GM18870 (cell line): ENCODE data around the gene CENPQ.
A peak's percentile ranks its signal among the peaks of the same experiment; 100 is the strongest.

Experiments used
- ATAC-seq: cut with Tn5 transposase; IDR thresholded peaks from one replicate; pipeline ENCODE4 v1.9.1; 2021; ENCODE audit warnings: moderate library complexity; ENCODE audit not compliant: unreplicated experiment

CENPQ gene

DNA sequence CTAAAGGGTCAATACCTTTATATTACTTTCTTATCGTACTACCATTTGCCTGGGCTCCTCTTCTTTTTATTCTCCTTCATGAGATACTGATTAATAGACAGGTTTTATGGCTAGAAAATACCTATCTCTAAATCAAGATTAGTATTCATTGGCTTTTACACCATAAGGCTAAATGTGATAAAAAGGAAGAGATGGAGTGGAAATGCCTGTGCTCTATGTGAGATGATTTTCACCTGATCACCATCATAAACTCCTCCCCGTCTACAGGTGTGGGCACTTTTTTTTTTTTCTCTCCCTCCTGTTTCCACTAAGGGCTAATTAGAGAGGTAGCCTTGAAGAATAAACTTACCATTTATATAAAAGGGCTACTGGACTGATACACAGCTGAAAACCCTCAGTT is 36.5 kb downstream of the CENPQ start, which contains the start of gene GLYATL3:
GLYATL3 (plus strand) TSS at position 301 of the 400 bp plus-strand sequence. CDS start 12,068 bp downstream, outside the sequence.
- no peak for ATAC-seq

DNA sequence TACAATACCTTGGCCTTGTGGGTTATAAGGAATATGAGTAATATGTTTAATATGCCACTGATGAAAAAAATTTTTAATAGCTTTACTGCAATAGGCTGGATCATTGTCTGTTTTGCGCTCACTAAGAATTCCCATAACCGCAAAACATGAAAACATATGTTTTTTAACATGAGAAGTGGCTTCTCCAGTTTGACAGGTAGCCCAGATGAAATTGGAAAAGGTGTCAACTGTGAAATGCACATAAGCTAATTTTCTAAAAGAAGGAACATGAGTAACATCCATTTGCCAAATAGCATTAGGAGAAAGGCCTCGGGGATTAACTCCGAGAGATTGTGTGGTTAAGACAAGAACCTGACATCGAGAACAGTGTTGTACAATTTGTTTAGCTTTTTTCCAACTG is 41.5 kb downstream of the CENPQ start:
- ATAC-seq: no peak

DNA sequence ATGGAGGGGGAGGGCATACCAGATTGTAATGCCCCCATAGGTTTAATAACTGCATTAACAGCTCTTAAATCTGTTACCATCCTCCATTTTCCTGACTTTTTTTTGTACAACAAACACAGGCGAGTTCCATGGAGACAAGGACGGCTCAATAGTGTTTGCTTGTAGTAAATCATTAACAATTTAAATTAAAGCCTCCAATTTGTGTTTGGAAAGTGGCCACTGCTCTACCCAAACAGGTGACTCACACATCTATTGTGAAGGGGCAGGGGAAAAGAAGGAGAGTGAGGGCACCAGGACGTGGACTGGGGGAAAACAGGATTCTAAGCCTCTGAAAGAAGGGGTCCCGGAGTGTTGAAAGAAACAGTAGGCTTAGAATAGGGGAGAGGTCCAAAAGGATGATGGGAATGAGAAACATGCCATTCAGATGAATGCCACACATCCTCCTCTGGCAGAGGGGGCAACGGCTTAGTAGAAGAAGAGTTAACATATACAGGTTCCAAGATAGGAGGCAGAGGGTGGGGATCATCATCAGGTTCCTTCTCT is 43.5 kb downstream of the CENPQ start:
- no peak for ATAC-seq

DNA sequence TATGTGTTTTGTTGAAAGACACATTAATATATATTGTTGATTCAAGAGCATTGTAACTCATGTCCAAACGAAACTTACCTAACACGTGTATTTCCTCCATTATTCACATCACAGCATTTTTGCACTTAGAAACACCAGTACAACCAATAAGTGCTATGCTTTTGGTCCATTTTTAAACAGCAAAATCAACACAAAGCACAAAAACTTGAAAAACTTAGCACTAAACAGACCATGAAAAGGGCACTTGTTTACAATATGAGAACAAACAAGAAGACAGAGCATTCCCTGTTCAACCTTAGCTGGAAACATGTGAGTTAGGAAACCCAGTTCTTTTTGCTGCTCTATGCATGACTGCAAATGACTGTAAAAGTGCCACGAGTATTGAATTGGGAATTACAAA is 46.2 kb downstream of the CENPQ start:
- ATAC-seq: no peak

DNA sequence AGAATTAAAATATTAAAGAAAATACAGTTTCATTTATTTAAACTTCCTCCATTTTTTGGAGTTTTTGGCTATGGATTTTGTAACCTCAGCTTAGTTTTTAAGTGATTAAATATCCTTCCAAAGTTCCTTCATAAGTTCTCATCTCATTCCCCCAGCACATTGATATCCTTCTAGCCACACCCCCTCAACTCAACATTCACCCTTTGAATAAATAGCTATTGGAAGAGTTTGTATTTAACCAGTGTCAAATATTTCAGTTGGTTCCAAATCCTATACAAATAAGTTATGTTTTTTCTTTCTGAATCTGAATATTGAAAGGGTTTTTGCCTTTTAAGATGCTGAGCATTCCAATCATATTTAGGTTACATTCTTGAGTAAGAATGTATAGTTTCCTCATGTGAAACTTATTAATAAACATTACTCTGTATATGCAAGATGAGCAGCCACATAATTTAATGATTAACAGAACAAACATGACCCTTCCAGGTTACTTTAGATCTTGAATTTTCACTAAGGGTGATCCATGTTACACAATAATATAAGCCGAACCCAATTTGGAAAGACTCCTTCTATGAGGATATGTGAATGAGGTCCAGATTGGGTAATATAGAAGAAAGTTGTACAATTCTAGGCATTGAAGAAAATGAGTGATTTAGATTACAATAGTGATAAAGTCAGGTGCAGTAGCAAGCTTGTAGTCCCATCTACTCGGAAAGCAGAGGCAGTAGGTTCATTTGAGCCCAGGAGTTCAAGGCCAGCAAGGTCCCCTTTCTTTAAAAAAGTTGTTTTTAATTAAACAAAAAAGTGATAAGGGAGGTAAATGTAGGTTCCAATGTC is 50.2 kb downstream of the CENPQ start:
- no peak for ATAC-seq

DNA sequence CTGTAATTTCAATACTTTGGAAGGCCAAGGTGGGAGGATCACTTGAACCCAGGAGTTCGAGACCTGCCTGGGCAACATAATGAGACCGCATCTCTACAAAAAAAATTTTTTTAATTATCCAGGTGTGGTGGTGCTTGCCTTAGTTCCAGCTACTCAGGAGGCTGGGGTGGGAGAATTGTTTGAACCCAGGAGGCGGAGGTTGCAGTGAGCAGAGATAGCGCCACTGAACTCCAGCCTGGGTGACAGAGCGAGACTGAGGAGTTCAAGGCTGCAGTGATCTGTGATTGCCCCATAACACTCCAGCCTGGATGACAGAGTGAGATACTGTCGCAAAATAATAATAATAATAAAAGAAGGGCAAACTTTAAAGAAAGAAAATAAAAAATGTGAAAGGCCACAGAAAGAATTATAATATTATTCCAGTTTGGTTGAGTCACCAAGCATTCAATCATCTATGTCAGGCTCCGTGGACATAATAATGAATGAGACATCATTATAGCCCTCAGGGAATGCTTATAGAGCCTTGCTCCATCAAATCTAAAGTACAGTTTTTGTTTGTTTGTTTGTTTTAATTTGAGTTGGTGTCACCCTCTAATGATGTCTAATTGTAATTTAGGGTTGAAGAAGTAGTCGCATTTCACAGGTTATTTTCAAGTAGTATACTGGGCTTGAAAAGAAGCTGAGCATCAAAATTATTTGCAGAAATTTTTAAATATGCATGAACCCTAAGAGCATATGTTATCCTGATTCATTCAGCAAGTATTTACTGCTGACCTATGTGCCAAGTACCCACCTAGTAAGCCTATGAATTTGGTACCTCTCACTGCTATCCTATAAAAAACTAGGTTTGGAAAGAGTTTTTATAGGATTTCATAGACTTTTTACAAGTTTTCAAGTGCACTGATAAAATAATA is 51.7 kb downstream of the CENPQ start:
- ATAC-seq: no peak

DNA sequence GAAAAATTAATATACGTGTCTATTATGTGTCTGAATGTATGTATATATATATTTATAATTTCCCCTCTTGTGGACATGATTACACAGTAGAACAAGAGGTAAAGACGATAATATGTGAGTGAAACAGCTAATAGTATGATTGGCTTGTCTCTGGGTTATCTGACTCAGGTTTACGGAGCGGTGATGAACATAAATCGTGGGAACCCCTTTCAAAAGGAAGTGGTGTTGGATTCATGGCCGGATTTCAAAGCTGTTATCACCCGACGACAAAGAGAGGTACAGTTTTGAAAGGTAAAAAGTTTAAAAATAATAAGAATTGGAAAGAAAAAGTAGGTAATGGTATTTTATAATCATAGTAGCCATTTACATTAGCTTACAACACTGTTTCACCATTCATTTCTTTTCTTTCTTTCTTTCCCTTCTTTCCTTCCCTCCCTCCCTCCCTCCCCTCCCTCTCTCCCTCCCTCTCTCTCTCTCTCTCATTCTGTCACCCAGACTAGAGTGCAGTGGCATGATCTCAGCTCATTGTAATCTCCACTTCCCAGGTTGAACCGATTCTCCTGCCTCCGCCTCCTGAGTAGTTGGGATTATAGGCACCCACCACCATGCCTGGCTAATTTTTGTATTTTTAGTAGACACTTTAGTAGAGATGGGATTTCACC is 52.4 kb downstream of the CENPQ start:
- no peak for ATAC-seq

DNA sequence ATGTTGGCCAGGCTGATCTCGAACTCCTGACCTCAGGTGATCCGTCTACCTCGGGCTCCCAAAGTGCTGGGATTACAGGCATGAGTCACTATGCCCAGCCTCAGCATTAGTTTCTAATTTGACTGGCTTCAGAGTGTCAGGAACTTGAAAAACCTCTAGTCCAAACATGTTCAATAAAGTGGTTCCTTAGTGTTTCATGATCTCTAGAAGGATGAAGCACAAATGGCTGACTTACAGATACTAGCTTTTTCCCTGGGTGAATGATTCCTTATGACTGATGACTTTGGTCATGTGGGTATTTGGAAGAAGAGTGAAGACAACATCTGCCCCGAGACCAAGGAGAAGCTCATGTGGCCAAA is 53.0 kb downstream of the CENPQ start:
- no peak for ATAC-seq

DNA sequence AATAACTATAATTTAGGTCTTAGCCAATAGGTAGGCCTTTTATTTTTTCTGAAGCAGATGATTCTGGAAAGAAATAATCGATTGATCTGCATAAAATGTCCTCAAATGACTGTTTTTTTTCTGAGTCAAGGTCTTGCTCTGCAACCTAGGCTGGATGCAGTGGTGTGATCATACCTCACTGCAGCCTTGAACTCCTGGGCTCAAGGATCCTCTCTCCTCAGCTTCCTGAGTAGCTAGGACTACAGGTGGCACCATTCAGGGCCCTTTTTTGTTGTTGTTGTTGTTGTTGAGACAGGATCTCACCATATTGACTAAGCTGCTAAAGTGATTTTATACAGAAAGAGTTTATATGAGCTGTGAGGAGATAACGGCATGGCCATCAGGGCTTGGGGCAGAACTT is 54.7 kb downstream of the CENPQ start:
- no peak for ATAC-seq

DNA sequence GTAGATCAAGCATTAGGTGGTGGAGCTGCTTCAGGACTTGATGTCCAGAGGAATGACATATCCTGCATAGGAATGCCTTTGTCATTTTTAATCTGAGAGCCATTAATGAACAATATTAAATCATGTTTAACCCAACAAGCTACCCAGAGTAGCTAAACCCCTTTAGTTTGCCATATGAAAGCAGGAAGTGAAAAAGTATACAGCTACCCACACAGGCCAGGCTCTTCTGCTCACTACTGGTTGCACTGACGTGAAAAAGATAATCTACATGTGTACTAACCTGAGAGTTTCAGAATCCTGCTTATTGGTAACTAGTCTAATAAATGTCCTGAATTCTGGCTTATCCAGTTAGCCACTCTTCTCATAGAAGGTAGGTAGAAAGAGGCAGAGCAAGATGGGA is 56.5 kb downstream of the CENPQ start:
- ATAC-seq: peak; percentile 84

DNA sequence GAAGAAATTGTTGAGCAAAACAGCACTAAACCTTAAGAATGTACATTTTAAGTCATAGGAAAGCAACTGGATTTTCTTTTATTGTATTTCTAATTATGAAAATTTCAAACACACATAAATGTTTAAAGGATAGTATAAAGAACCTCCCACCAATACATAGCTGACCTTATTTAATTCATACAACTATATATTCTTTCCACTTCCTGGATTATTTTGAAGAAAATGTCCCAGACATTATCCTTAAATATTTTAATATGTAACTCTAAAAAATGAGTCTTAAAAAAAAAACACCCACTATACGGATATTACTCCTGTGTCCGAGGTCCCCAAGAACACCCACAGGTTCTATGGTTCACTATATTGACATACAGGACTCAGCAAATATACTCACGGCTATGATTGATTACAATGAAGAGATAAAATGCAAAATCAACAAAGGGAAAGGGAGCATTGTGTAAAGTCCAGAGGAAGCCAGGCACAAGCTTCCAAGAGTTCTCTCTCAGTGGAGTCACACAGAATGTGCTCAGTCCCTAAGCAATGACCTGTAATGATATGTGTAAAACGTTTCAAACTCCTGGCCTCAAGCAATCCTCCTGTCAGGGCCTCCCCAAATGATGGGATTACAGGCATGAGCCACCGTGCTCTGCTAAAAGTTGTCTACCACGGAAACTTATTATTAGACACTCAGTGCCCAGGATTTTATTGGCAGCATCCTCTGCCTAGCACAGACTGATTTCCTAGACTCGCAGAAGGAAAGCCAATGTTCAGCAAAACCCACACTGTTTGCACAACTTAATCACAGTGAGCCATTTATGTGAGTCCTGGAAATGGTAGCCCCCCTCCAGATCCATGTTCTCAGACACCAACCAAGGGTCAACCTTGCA is 59.8 kb downstream of the CENPQ start:
- ATAC-seq: no peak

DNA sequence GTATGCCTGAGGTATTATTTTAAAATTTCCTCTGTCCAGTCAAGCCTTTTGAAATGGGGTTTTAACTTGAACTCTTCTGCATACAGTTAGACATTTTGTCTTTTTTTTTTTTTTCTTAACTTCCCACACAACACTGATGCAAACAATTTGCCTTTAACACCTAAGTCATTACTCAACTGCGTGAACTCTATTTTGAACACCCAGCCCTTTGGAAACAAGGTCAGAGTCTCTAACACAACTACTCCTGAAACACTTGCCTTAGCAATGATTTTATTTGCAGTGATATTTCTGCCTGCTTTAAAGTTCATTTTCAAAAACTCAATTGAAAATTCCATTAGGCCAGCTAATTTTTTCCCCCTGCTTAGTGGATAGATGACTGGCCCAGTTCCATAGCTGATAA is 60.7 kb downstream of the CENPQ start:
- no peak for ATAC-seq

DNA sequence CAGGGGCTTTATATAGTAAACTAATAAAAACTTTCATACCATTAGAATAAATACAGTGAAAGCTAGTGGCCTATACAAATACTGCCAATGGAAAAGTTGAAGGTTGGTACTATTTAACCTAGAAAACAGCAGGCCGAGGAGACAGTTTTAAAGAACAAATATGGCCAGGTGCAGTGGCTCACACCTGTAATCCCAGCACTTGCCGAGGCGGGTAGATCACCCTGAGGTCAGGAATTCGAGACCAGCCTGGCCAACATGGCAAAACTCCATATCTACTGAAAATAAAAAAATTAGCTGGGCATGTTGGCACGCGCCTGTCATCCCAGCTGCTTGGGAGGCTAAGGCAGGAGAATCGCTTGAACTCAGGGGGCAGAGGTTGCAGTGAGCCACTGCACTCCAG is 61.4 kb downstream of the CENPQ start:
- ATAC-seq: no peak

DNA sequence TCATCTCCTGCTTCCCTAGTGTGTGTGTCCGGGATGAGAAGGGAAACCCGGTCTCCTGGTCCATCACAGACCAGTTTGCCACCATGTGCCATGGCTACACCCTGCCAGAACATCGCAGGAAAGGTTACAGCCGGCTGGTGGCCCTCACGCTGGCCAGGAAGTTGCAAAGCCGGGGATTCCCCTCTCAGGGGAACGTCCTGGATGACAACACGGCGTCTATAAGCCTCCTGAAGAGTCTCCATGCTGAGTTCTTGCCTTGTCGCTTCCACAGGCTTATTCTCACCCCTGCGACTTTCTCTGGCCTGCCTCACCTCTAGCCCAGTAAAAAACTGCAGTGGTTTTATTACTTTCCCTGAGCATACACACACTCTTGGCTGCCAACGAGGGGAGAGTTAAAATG is 63.4 kb downstream of the CENPQ start:
- ATAC-seq: no peak

DNA sequence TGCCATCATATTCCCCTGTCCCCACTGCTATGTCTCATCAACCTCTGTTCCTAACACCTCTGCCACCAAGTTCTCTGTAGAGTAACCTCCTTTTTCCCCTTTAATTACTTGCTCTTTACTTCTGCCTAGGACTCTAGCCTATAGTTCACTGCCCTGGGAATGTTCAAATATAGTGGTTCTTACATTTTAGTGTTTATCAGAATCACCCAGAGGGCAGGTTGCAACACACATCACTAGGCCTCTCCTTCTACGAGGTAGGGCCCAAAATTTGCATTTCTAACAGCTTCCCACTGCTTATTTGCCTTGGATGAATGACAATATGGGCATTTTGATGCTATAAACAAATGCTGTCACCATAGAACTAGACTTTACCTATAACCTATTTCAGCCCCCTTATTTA is 64.2 kb downstream of the CENPQ start:
- no peak for ATAC-seq

DNA sequence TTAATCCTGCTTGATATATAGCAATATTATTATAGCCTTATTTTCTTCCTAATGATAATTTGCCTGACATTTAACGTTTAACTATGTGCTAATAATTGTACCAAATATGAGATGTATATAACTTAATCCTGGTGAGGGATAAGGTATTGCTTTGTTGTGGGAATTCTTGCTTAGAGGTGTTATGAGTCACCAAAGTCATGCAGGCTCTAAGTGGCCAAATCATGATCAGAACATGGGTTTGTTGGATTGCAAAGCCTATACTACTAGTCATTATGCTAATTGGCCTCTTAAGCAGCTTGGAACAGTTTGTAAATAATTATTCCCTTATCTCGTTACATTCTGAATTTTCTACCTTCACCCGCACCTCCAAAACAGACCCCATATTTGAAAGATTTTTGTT is 65.4 kb downstream of the CENPQ start:
- no peak for ATAC-seq

DNA sequence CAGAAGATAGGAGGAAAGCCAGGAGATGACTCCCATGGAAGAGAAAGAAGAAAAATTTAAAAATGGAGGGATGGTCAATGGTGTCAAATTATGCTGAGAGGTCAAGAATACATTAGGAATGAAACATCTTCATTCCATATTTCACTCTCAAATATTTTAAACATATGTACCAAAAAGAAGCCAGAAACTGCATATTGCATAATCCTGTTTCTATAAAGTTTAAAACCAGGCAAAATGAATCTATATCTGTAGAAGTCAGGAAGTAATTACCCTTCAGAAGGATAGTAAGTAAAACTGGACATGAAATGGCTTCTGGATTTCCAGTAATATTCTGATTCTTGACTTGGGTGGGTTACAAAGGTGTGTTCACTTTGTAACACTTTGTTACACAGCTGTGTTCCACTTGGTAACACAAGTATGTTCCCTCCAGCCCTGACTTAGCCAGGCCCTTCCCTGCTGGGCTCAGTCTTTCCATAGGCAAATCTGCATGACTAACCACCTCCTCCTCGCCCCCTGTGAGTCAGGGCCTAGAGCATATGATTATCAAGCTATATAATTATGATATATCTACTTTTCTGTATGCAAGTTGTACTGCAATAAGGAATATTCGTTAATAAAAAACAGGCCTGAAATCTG is 67.1 kb downstream of the CENPQ start:
- ATAC-seq: no peak

DNA sequence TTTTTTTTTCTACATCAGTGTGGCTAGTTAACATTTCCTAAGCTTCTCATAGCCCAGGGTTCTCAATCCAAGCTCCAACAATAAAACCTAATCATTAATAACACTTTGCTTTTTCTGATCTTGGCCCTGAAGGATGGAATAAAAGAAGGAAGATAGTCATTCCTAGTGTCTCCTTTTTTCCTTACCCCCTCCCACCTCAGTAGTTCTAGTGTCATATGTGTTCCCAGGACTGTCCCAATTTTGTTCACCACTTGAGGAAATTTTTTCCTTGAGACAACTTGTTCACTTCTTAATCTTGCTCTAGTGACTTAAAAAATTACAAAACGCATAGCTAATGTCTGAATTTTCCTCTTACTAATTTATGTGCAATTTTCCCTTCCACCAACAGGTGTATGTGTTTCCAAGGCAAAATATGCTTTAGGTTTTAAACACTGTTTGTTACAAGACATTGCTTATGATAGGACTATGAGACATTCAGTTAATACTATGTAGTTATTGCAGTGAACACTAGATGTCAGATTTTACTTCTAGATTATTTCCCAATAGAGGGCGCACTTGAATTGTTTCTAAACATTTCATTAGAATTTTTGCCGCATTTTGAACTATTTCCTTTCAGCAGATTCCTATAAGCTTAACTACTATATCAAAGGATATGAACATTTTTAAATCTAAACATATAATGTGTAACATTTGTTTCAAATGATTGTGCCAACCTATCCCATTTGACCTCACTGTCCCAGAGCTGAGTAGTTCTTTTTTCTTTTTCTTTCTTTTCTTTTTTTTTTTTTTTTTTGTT is 68.8 kb downstream of the CENPQ start:
- peak; percentile 97 for ATAC-seq

DNA sequence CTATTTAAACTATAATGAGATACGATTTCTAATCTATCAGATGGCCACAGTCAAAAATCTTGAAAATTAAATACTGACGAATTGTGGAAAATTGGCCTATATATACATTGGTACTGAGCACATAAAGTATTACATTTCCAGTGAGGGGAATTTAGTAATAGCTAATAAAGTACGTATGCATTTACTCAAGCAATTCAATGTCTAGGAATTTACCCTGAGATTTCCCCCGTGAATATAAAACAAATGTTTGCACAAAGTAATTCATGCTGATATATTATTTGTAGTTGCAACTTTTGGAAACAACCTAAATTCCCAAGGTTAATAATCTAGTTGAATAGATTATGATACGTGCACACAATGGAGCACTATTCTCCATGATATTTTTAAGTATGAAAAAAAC is 72.6 kb downstream of the CENPQ start:
- no peak for ATAC-seq
